Measurements from ENCODE around the gene SIRT2. TPM values are rescaled to one million over a fixed set of nuclear protein-coding genes. Genes with fewer than 3 reads are reported as not detected.

The SIRT2 gene
- total RNA-seq, 1 donor from 2014 or later: 125 TPM

DNA sequence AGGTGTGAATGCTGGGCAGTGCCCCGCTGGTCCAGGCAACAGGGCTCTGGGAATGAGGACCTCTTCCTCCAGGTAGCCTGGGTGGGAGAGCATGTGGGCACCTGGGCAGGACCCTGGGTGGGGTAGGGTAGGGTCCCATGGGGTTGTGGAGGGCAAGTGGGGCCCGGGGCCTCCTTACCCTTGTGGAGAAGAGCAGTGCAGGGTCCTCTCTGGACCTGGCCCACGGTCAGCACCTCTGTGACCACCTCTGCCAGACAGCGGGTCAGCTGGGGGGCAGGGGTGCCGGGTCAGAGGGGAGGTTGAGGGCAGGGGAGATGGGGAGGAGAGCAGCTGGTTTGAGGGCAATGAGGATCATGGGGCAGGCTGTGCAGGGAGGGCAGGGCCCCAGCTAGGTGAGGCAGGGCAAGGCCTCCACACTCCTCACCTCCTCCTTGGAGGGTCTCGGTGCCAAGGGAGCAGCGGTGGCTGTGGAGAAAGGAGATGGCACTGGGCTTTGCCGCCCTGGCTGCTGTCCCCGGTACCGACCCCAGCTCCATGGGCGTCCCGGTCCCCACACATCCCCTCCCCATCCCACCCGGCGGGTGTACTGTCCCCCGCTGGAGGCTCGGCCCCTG, 12.1 kb upstream of the SIRT2 start:
- Histone ChIP-seq H3K27ac (ENCODE audit: low read depth, low read length) (no peak overlapping the region), H3K27me3 (ENCODE audit: control insufficient read depth in 3 of 3, insufficient read depth in 3 of 3, low read length in 3 of 3) (peaks cover 0 to 5% (median 0%) of the 10 kb centered on the region in 3 donors), H3K4me1 (ENCODE audit: control insufficient read depth in 3 of 3, insufficient read depth in 3 of 3, low read length in 3 of 3) (no peaks in the 10 kb centered on the region), H3K9ac (ENCODE audit: low read depth in 1 of 3, low read length in 3 of 3) (no peak overlapping the region), H3K36me3 (ENCODE audit: control insufficient read depth in 3 of 3, insufficient read depth in 3 of 3, low read length in 3 of 3) (peaks cover 14 to 28% (median 26%) of the 10 kb centered on the region in 3 donors), H3K9me3 (ENCODE audit: control insufficient read depth in 3 of 3, low read length in 3 of 3) (no peaks in the 10 kb centered on the region), H3K4me3 (ENCODE audit: low read length in 3 of 3) (no peak overlapping the region)

DNA sequence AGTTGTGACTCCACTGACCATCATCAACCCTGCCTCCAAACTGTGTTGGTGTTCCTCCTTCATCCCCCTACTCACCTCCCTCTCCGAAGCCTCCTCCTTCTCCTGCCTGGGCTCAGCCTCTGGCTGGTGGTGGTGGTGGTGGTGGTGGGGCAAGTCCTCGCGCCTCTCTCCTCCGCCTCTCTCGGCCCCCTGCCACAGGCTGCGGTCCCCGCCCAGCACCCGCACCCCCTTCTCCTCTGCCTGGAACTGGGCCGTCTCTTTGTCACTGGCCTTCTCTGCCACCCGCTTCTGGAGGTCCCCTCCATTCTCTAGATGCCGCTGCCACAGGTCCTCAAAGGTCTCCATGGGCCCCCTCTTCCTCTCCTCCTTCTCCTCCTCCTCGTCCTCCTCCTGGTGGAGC, 11.1 kb upstream of the SIRT2 start:
- no peaks in the 10 kb centered on the region for H3K9me3 ChIP-seq (ENCODE audit: control insufficient read depth in 3 of 3, low read length in 3 of 3)
- no peak overlapping the region for H3K27ac ChIP-seq (ENCODE audit: low read depth, low read length)
- peaks cover 17 to 33% (median 27%) of the 10 kb centered on the region in 3 donors for H3K36me3 ChIP-seq (ENCODE audit: control insufficient read depth in 3 of 3, insufficient read depth in 3 of 3, low read length in 3 of 3)
- no peak overlapping the region for H3K9ac ChIP-seq (ENCODE audit: low read depth in 1 of 3, low read length in 3 of 3)
- no peak overlapping the region for H3K4me3 ChIP-seq (ENCODE audit: low read length in 3 of 3)
- peaks cover 0 to 5% (median 0%) of the 10 kb centered on the region in 3 donors for H3K27me3 ChIP-seq (ENCODE audit: control insufficient read depth in 3 of 3, insufficient read depth in 3 of 3, low read length in 3 of 3)
- H3K4me1 ChIP-seq (ENCODE audit: control insufficient read depth in 3 of 3, insufficient read depth in 3 of 3, low read length in 3 of 3): no peaks in the 10 kb centered on the region

DNA sequence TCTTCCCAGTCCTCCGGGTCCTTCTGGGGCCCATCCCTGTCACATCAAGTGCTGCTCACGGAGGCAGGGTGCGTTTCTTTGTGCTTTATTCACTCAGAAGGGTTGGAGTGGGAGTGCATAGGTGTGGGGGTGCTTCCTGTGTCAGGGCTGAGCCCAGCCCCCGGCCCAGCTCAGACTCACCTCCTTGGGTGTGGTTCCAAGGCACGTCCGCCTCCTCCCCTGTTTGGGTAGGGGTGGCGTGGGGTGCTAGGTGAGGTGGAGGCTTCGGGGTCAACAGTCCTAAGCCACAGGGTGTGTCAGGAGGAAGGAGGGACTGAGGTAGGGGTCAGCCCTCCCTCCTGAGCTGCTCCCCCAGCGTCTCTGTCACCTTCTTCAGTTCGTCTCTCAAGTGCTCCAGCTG, 9.5 kb upstream of the SIRT2 start:
- Histone ChIP-seq H3K4me1 (ENCODE audit: control insufficient read depth in 3 of 3, insufficient read depth in 3 of 3, low read length in 3 of 3) (no peaks in the 10 kb centered on the region), H3K27me3 (ENCODE audit: control insufficient read depth in 3 of 3, insufficient read depth in 3 of 3, low read length in 3 of 3) (peaks cover 0 to 5% (median 0%) of the 10 kb centered on the region in 3 donors), H3K9me3 (ENCODE audit: control insufficient read depth in 3 of 3, low read length in 3 of 3) (no peaks in the 10 kb centered on the region), H3K9ac (ENCODE audit: low read depth in 1 of 3, low read length in 3 of 3) (no peak overlapping the region), H3K4me3 (ENCODE audit: low read length in 3 of 3) (no peak overlapping the region), H3K36me3 (ENCODE audit: control insufficient read depth in 3 of 3, insufficient read depth in 3 of 3, low read length in 3 of 3) (peaks cover 22 to 33% (median 30%) of the 10 kb centered on the region in 3 donors), H3K27ac (ENCODE audit: low read depth, low read length) (no peak overlapping the region)

DNA sequence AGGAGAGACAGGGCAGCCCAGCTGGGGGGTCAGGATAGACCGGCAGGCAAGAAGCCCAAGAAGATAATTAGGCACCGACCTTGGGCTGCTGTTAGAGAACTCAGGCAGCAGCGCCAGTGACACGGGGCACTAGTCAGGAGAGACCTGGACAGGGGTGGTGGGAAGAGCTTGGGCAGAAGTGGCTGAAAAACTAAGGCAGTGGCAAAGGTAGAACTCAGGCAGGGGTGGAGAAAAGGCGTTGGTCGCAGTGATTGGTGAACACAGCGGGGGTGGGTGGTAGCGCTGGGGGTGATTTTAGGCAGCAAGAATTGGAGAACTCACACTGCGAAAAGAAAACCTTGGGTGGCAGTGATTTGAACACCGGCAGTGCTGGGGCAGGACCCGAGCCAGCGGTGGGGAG, 8.3 kb upstream of the SIRT2 start:
- H3K9me3 ChIP-seq (ENCODE audit: control insufficient read depth in 3 of 3, low read length in 3 of 3): no peaks in the 10 kb centered on the region
- H3K4me3 ChIP-seq (ENCODE audit: low read length in 3 of 3): no peak overlapping the region
- H3K36me3 ChIP-seq (ENCODE audit: control insufficient read depth in 3 of 3, insufficient read depth in 3 of 3, low read length in 3 of 3): peaks cover 22 to 33% (median 30%) of the 10 kb centered on the region in 3 donors
- H3K4me1 ChIP-seq (ENCODE audit: control insufficient read depth in 3 of 3, insufficient read depth in 3 of 3, low read length in 3 of 3): no peaks in the 10 kb centered on the region
- no peak overlapping the region for H3K27ac ChIP-seq (ENCODE audit: low read depth, low read length)
- peaks cover 0 to 5% (median 0%) of the 10 kb centered on the region in 3 donors for H3K27me3 ChIP-seq (ENCODE audit: control insufficient read depth in 3 of 3, insufficient read depth in 3 of 3, low read length in 3 of 3)
- no peak overlapping the region for H3K9ac ChIP-seq (ENCODE audit: low read depth in 1 of 3, low read length in 3 of 3)

DNA sequence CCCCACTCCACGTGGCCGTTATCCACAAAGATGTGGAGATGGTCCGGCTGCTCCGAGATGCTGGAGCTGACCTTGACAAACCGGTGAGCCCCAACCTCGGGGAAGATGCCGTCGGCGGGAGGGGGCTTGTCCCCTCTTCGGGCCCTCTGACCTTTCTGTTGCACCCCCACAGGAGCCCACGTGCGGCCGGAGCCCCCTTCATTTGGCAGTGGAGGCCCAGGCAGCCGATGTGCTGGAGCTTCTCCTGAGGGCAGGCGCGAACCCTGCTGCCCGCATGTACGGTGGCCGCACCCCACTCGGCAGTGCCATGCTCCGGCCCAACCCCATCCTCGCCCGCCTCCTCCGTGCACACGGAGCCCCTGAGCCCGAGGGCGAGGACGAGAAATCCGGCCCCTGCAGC, 7.8 kb upstream of the SIRT2 start:
- Histone ChIP-seq H3K9me3 (ENCODE audit: control insufficient read depth in 3 of 3, low read length in 3 of 3) (no peaks in the 10 kb centered on the region), H3K9ac (ENCODE audit: low read depth in 1 of 3, low read length in 3 of 3) (no peak overlapping the region), H3K4me3 (ENCODE audit: low read length in 3 of 3) (no peak overlapping the region), H3K27ac (ENCODE audit: low read depth, low read length) (no peak overlapping the region), H3K27me3 (ENCODE audit: control insufficient read depth in 3 of 3, insufficient read depth in 3 of 3, low read length in 3 of 3) (peaks cover 0 to 5% (median 0%) of the 10 kb centered on the region in 3 donors), H3K36me3 (ENCODE audit: control insufficient read depth in 3 of 3, insufficient read depth in 3 of 3, low read length in 3 of 3) (peaks cover 22 to 33% (median 30%) of the 10 kb centered on the region in 3 donors), H3K4me1 (ENCODE audit: control insufficient read depth in 3 of 3, insufficient read depth in 3 of 3, low read length in 3 of 3) (no peaks in the 10 kb centered on the region)

DNA sequence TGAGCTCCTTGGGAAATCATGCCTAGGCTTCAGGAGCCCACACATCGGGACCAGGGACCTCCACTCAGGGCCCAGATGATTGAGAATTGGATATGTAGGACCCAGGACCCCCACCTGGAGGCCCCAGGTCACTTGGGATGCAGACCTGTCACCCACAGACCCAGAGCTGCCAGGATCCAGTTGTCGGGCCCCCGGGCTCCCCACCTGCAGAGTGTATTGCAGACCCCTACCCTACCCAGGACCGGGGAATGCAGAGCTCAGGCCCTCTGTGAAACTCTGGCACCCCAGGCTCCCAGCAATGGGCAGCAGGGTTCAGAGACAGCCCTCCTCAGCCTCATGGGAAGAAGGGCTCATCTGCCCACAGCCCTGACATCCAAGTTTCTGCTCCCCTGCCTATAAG, 6.2 kb upstream of the SIRT2 start:
- Histone ChIP-seq H3K27ac (ENCODE audit: low read depth, low read length) (no peak overlapping the region), H3K36me3 (ENCODE audit: control insufficient read depth in 3 of 3, insufficient read depth in 3 of 3, low read length in 3 of 3) (peaks cover 22 to 30% (median 30%) of the 10 kb centered on the region in 3 donors), H3K4me1 (ENCODE audit: control insufficient read depth in 3 of 3, insufficient read depth in 3 of 3, low read length in 3 of 3) (peaks cover under 1 to 4% (median 2%) of the 10 kb centered on the region in 3 donors), H3K9me3 (ENCODE audit: control insufficient read depth in 3 of 3, low read length in 3 of 3) (no peaks in the 10 kb centered on the region), H3K27me3 (ENCODE audit: control insufficient read depth in 3 of 3, insufficient read depth in 3 of 3, low read length in 3 of 3) (no peaks in the 10 kb centered on the region), H3K9ac (ENCODE audit: low read depth in 1 of 3, low read length in 3 of 3) (no peak overlapping the region), H3K4me3 (ENCODE audit: low read length in 3 of 3) (no peak overlapping the region)

DNA sequence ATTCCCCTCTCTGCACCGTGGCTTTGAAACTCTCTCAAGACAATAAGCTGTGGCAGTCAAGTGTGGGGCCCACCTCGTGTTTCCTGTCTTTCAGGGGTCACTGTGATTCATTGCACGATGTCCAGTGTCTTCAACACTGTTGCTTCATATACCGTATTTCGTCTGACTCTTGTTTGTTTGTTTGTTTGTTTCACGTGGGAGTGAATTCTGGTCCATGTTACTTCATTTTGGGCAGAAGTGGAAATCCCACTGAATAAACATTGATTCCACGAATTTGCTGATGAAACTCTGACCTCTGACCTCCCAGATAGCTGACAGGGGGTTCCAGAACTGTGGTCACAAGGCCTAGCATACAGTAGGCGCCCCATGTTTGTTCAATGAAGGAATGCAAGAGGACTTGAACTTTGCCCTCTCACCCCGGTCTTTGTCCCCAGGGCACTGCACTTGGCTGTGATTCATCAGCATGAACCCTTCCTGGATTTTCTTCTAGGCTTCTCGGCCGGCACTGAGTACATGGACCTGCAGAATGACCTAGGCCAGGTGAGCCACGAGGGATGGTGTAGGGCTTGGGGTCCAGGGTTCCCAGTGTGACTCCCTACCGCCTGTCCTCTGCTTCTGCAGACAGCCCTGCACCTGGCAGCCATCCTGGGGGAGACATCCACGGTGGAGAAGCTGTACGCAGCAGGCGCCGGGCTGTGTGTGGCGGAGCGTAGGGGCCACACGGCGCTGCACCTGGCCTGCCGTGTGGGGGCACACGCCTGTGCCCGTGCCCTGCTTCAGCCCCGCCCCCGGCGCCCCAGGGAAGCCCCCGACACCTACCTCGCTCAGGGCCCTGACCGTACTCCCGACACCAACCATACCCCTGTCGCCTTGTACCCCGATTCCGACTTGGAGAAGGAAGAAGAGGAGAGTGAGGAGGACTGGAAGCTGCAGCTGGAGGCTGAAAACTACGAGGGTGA, 5.4 kb upstream of the SIRT2 start:
- no peak overlapping the region for H3K4me3 ChIP-seq (ENCODE audit: low read length in 3 of 3)
- no peaks in the 10 kb centered on the region for H3K9me3 ChIP-seq (ENCODE audit: control insufficient read depth in 3 of 3, low read length in 3 of 3)
- no peak overlapping the region for H3K27ac ChIP-seq (ENCODE audit: low read depth, low read length)
- H3K27me3 ChIP-seq (ENCODE audit: control insufficient read depth in 3 of 3, insufficient read depth in 3 of 3, low read length in 3 of 3): no peaks in the 10 kb centered on the region
- H3K4me1 ChIP-seq (ENCODE audit: control insufficient read depth in 3 of 3, insufficient read depth in 3 of 3, low read length in 3 of 3): peaks cover 3 to 9% (median 8%) of the 10 kb centered on the region in 3 donors
- H3K9ac ChIP-seq (ENCODE audit: low read depth in 1 of 3, low read length in 3 of 3): no peak overlapping the region
- H3K36me3 ChIP-seq (ENCODE audit: control insufficient read depth in 3 of 3, insufficient read depth in 3 of 3, low read length in 3 of 3): peaks cover 18 to 26% (median 25%) of the 10 kb centered on the region in 3 donors

DNA sequence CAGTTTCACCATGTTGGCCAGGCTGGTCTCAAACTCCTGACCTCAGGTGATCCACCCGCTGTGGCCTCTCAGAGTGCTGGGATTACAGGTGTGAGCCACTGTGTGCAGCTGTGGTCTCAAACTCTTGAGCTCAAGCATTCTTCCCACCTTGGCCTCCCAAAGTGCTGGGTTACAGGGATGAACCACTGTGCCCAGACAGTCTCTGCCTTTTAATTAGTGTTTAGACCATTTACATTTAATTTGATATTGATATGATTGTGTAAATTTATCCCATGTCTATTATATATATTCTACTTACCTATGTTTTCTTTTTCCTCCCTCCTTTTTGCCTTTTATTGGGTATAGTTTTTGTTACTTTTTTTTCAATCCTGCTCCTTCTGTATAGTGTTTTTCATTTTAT, 2.3 kb upstream of the SIRT2 start:
- peaks cover 28 to 30% (median 30%) of the 10 kb centered on the region in 3 donors for H3K4me1 ChIP-seq (ENCODE audit: control insufficient read depth in 3 of 3, insufficient read depth in 3 of 3, low read length in 3 of 3)
- H3K27me3 ChIP-seq (ENCODE audit: control insufficient read depth in 3 of 3, insufficient read depth in 3 of 3, low read length in 3 of 3): no peaks in the 10 kb centered on the region
- H3K36me3 ChIP-seq (ENCODE audit: control insufficient read depth in 3 of 3, insufficient read depth in 3 of 3, low read length in 3 of 3): peaks cover 8 to 13% (median 11%) of the 10 kb centered on the region in 3 donors
- no peaks in the 10 kb centered on the region for H3K9me3 ChIP-seq (ENCODE audit: control insufficient read depth in 3 of 3, low read length in 3 of 3)
- no peak overlapping the region for H3K4me3 ChIP-seq (ENCODE audit: low read length in 3 of 3)
- H3K9ac ChIP-seq (ENCODE audit: low read depth in 1 of 3, low read length in 3 of 3): no peak overlapping the region
- H3K27ac ChIP-seq (ENCODE audit: low read depth, low read length): no peak overlapping the region

DNA sequence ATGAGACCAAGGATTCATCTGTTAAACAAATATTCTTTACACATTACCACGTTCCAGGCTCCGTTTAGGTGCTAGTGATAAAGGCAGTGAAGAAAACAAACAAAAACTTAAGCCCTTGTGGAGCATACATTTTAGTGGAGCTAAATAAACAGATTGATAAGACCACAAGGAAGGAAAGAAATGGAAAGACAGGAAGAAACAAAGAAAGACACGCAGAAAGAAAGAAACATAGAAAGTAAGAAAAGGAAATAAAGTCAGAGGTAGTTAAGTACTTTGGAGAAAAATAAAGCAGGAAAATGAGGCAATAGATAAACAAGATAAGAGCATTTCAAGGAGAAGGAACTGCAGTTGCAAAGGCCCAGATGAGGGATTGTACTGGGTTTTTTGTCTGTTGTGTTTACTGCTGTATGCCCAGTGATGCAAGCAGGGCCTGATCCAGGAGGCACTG, 1.3 kb upstream of the SIRT2 start:
- Histone ChIP-seq H3K36me3 (ENCODE audit: control insufficient read depth in 3 of 3, insufficient read depth in 3 of 3, low read length in 3 of 3) (peaks cover 5 to 12% (median 9%) of the 10 kb centered on the region in 3 donors), H3K9me3 (ENCODE audit: control insufficient read depth in 3 of 3, low read length in 3 of 3) (no peaks in the 10 kb centered on the region), H3K27me3 (ENCODE audit: control insufficient read depth in 3 of 3, insufficient read depth in 3 of 3, low read length in 3 of 3) (no peaks in the 10 kb centered on the region), H3K27ac (ENCODE audit: low read depth, low read length) (peak overlapping the region; percentile 86), H3K9ac (ENCODE audit: low read depth in 1 of 3, low read length in 3 of 3) (peak overlapping the region in 2 of 3 donors; percentile 77 to 92), H3K4me1 (ENCODE audit: control insufficient read depth in 3 of 3, insufficient read depth in 3 of 3, low read length in 3 of 3) (peaks cover 32 to 34% (median 33%) of the 10 kb centered on the region in 3 donors), H3K4me3 (ENCODE audit: low read length in 3 of 3) (peak overlapping the region in 2 of 3 donors; percentile 66 to 93)
